HG02759 (cell line): ENCODE measurements around the gene LHX3.
A peak's percentile ranks its signal among the peaks of the same experiment; 100 is the strongest.

Experiments used
- ATAC-seq: cut with Tn5 transposase; IDR thresholded peaks from one replicate; pipeline ENCODE4 v1.9.1; 2021; ENCODE audit warnings: mild to moderate bottlenecking, moderate library complexity; ENCODE audit not compliant: unreplicated experiment

Gene LHX3

DNA sequence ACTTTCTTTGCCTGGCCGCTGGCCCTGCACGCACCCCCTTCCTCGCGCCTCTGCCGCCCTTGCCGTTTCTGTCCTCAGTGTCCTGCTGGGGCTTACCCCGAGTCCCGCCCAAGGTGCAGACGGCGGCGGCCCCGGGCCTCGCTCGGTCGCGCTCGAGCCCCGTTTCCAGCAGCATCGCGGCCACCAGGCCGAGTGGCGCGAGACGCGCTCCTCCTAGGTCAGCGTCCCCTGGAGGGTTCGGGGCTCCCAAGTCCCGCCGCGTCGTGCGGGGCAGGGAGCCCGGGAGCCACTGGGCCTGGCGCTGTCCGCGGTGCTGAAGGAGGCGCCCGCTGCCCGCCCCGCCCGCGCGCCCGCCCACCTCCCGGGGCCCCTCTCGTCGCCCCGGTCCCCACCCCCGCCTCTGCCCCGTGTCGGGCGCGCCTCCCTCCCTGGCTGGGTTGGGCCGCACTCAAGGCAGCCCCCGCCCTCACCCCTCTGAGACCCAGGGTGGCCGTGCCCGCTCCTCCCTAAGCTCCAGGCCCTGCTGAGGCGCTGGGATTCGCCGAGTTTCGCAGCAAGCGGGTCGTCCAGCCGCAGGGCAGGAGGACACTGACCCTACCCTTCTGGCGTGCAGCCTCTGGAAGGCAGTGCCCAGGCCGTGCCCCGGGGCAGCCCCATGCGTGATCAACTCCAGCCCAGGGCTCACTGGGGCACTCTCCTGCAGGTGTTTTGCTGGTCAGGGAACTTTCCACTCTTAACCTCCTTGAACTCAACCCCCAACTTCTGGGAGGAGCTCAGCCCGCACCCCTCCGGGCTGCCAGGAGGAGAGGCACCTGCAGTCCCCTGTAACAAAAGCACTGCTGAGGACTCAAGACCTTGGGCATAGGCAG is at the start of gene LHX3:
Gene LHX3 (minus strand): TSS at position 291 of the 869 bp plus-strand sequence. CDS start 116 bp downstream, at position 175.
- ATAC-seq: no peak

DNA sequence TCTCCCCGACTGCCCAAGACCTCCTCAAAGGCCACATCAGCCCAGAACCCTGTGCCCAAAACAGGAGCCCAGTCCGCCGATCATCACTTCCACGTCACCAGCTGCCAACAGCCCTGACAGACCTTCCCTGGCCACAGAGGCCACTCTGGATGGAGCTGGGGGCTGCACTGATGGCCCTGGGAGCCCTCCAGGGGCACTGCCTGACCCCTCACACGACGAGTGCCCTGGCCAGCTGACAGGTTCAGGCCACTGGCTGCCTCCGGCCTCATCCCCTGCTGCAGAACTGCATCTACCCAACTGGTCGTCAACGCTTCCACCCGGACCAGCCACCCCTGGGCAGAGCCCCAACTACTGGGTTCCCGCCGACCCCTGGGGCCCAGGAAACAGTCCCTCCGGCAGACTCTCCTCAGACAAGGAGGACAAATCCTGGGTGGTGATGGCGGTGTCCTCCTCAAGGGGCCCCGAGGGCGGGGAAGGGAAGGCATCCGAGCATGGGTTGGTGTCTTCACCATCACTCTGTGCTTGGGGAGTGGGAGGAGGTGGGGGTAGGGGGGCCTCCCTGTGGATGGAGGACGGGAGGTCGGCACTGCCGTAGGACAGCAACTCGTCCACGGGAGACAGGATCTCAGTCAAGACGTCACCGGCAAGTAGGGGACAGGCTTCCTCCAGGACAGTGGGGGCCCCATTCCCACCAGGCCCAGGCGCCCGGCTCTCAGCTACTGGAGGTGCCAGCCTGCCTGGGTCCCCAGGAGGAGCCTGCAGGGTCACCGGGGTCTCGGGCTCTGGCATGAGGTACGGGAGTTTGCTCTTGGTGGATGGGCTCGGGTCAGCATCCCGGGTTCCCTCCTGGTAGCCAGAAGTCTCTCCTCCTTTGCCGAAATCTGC is 48.6 kb upstream of the LHX3 start:
- ATAC-seq: no peak

- ATAC-seq: no peak
These were observed 47.9 kb upstream of the LHX3 start for GRCh38 chr9:136252846-136253245.

- ATAC-seq: no peak
These were observed 47.4 kb upstream of the LHX3 start for GRCh38 chr9:136252281-136252680.

DNA sequence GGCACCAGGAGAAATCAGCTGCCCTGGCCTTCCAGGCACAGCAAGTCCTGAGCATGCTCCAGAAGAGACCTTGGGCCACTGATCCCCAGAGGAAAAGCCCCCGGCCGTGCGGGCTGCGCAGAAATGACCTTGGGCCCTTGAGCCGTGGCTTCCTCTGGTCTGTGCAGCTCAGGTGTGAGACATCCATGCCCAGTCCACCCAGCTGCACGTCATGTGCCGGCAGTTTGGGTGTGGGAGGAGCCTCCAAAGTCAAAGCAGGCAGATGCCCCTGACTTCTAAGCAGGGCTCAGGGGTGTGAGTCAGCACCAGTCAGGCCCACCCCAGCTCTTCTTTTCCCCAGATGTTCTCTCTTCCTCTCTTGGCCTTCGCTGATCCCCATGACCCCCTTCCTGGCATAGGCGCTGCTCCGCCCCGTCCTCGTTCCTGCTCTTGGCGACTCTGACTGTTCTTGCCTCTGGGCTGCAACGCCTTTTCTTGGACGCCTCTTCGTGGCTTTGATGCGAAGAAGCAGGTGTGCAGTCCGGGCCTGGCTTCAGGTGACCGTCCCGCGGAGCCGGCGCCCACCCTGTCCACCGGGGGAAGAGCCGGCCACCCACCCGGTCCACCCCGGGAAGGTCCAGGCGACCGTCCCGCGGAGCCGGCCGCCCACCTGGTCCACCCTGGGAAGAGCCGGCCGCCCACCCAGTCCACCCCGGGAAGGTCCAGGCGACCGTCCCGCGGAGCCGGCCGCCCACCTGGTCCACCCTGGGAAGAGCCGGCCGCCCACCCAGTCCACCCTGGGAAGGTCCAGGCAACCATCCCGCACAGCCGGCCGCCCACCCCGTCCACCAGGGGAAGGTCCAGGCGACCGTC is 46.6 kb upstream of the LHX3 start:
- ATAC-seq: no peak

- no peak for ATAC-seq
These were observed 45.7 kb upstream of the LHX3 start for GRCh38 chr9:136250676-136251075.

- ATAC-seq: no peak
These were observed 45.1 kb upstream of the LHX3 start for GRCh38 chr9:136249877-136250559.

DNA sequence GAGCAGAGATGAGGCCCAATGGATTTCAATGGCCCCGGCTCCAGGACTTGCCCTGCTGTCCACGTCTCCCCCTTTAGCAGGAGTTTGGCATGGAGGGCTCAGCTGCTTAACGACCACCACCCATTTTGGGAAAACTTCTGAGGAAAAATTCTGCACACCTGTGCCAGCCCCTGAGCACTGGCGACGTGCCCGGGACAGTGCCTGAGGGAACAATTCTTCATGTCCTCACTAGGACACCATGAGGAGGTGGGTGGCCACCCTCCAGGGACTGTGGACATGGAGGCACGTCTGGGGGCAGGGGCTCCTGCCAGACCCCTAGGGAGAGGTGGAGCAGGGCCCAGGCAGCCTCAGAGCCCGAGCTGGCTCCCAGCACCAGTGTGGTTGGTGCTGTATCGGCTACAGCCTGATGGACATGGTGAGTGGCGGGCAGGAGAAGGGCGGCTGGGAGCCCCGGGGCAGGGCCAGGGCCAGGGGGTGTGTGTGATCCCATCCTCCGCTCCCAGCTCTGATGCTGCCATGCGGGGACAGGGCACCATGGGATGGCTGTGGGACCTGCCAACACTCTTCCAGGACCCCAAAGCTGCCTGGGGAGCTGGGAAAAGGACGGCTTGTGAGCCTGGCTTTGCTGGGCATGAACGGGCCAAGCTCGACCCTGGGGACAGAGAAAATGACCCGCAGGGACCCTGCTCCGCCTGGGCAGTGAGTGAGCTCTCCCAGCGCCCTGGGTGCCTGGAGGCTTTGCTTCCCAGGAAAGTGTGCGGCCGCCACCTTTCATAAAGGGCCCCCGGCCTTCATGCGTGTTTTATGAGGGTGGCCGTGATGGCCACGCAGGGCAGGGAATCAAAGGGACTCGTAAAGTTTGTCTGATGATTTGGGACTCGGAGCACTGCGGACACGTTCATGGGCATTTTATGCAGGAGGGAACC is 44.3 kb upstream of the LHX3 start:
- no peak for ATAC-seq

GRCh38 chr9:136247947-136248637 is 43.2 kb upstream of the LHX3 start:
- no peak for ATAC-seq

GRCh38 chr9:136247551-136247916 is 42.6 kb upstream of the LHX3 start:
- no peak for ATAC-seq

DNA sequence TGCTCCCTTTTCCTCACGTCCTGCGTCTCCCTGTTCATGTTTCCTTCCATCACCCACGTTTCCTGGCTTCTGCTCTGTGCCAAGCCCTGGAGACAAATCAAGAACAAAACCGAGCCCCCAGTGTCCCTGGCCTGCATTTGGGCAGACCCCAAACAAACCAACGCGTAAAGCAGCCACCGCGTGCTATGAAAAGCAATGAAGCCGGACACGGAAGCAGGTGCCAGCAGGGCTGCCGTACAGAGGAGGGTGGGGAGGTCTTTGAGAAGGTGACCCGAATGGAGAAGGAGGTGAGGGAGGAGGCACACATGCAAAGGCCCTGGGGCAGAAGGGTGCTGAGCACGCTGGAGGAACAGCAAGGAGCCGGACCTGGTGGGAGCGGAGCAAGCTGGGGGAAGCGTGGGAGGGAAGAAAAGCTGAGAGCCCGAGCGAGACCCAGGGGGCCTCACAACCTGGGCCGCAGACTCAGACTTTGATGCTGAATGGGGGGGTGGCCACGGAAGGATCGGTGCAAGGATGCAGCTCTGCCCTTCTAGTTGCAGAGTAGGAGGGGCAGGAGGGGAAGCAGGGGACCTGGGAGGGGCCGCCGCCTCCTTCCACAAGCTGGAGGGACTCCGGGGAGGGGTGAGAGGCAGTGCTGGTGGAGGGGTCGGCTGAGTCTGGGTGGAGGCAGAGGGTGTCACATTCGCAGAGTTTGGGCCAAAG is 42.1 kb upstream of the LHX3 start:
- ATAC-seq: no peak

GRCh38 chr9:136245219-136246150 is 40.6 kb upstream of the LHX3 start, which contains the start of gene QSOX2:
TSS of gene QSOX2 (minus strand) at chr9:136245812. CDS start at chr9:136245803, 9 bp downstream.
- peak; percentile 68 for ATAC-seq

GRCh38 chr9:136244969-136245218 is 40.0 kb upstream of the LHX3 start:
- ATAC-seq: peak; percentile 1

DNA sequence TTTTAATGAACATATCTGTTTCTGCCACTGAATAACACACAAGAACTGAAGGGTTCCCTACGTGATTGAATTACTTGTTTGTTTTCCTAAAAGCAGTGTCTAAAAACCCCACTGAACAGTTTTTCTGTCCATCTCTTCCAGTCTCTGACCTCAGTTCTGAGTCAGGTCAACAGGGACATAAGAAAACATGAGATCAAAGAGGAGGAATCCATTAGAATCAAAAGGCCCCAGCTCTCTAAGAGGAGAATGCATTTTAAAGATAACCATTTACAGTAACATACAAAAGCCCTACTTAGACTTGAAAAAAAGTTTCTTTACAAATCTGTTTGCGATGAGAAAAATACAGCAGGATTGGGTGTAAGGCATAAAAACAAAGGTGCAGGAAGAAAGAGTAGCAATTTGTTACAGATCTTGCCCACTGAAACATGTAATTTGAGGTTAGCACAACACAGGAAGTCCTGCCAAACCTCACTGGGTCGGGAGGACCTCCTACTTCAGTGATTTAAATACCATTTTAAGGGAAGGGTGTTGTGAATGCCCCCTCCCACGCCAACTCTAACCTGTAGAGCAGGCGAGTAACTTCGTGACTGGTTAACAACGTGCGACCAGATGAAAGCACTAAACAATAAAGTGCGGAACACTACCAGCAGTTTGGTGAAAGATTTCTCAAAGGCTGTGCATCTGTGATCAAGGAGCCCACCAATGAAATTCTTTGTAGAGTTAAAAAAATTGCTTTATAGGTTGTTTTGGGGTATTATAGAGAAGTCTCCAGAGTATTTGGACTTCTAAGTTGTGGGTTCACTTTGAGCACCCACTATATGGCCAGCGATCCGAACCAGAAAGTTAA is 39.4 kb upstream of the LHX3 start:
- ATAC-seq: no peak

DNA sequence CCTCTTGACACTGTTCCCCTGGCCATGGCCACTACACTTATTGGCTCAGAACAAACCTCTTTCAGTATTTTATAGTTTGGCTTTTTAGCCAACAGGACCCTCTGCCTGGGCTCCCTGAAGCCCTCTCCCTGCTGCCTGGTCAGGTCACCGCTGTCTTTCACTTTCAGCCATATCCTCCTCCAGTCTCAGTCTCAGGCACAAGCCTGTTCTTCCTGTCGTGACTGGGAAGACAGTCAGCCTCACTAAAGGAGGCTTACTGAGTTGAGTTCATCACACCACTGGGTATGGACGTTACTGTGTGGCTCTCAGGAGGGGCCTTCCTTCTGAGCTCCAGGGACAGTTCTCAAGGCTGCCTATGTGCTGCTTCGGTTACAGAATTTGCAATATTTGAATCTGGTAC is 38.7 kb upstream of the LHX3 start:
- no peak for ATAC-seq

DNA sequence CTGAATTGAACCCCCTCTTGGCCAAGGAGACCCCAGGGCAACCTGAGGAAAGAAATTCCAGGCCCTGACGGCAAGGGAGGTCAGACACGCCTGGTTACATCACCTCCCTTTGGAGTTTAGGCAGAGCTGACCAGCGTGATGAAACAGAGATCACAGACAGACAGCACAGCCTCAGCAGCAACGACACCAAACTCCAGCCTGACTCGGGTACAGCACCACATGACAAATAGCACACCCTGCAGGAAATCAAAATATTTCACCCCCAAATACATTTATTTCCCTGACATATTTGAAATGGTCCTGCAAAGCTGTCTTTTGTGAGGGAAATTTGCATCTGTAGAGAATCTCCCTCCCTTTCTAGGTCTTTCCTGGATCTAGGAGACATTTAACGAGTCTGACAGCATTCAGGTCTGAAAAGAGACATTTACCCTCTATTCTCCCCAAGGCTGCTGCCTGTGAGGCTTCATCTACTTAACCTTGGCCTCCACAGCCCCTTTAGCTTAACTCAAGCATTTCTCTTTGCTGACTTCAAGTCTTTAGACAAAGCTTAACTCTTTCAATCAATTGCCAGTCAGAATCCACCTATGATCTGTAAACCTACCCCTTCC is 38.1 kb upstream of the LHX3 start:
- ATAC-seq: no peak
